ENCODE data around the gene RNU6-9. TPM values are rescaled to one million over a fixed set of nuclear protein-coding genes. Genes with fewer than 3 reads are reported as not detected.
"Not testable (repeated sequence)": the region's sequence is repeated elsewhere in the genome, so short reads cannot be mapped to it uniquely, and the experiment has no call there.

Gene RNU6-9
- total RNA-seq, 2 donors from 2014 or later: not detected

GRCh38 chr19:889662-890295 is 3.5 kb upstream of the RNU6-9 start:
- intact Hi-C loops (cut with DNase I): loop anchor here in 1 of 2 donors (10.0 kb wide), 1 partner anchor 285 kb away; the partner anchor contains the start of gene SBNO2
- DNase-seq (ENCODE audit: low spot score): no peak

GRCh38 chr19:890831-891230 is 2.5 kb upstream of the RNU6-9 start:
- intact Hi-C loops (cut with DNase I): no loop called here
- DNase-seq (ENCODE audit: low spot score): no peak

GRCh38 chr19:891421-892200 is 1.7 kb upstream of the RNU6-9 start:
- DNase-seq (ENCODE audit: low spot score); intact Hi-C loops (cut with DNase I): not testable (repeated sequence)

- no peak for DNase-seq (ENCODE audit: low spot score)
- intact Hi-C loops (cut with DNase I): no loop called here
These were observed 916 bp upstream of the RNU6-9 start for GRCh38 chr19:892243-892893.

GRCh38 chr19:896434-896833 is 3.1 kb downstream of the RNU6-9 start:
- no peak for DNase-seq (ENCODE audit: low spot score)
- intact Hi-C loops (cut with DNase I): no loop called here

- DNase-seq (ENCODE audit: low spot score): no peak
- intact Hi-C loops (cut with DNase I): no loop called here
These were observed 3.7 kb downstream of the RNU6-9 start for GRCh38 chr19:896999-897398.

GRCh38 chr19:897442-898039 is 4.3 kb downstream of the RNU6-9 start:
- intact Hi-C loops (cut with DNase I): no loop called here
- DNase-seq (ENCODE audit: low spot score): no peak

GRCh38 chr19:898663-899062 is 5.4 kb downstream of the RNU6-9 start:
- DNase-seq (ENCODE audit: low spot score): no peak
- intact Hi-C loops (cut with DNase I): no loop called here

GRCh38 chr19:899336-900042 is 6.2 kb downstream of the RNU6-9 start:
- DNase-seq (ENCODE audit: low spot score): no peak
- intact Hi-C loops (cut with DNase I): no loop called here

- intact Hi-C loops (cut with DNase I): no loop called here
- DNase-seq (ENCODE audit: low spot score): no peak
These were observed 6.7 kb downstream of the RNU6-9 start for GRCh38 chr19:900043-900301.

- no peak for DNase-seq (ENCODE audit: low spot score)
- intact Hi-C loops (cut with DNase I): no loop called here
These were observed 7.2 kb downstream of the RNU6-9 start for GRCh38 chr19:900302-901111.

GRCh38 chr19:901216-902092 is 8.2 kb downstream of the RNU6-9 start:
- intact Hi-C loops (cut with DNase I): no loop called here
- no peak for DNase-seq (ENCODE audit: low spot score)

- DNase-seq (ENCODE audit: low spot score): no peak
These were observed 8.7 kb downstream of the RNU6-9 start for GRCh38 chr19:902093-902370.

GRCh38 chr19:902446-903226 is 9.4 kb downstream of the RNU6-9 start:
- no peak for DNase-seq (ENCODE audit: low spot score)
- intact Hi-C loops (cut with DNase I): no loop called here

More at GRCh38 chr19:902093-902370, 8.7 kb downstream of the RNU6-9 start:
- intact Hi-C loops (cut with DNase I): no loop called here

GRCh38 chr19:903266-903797 is 10.0 kb downstream of the RNU6-9 start:
- intact Hi-C loops (cut with DNase I): no loop called here
- DNase-seq (ENCODE audit: low spot score): no peak

- intact Hi-C loops (cut with DNase I): no loop called here
- no peak for DNase-seq (ENCODE audit: low spot score)
These were observed 11.3 kb downstream of the RNU6-9 start for GRCh38 chr19:904545-904944.

- no peak for DNase-seq (ENCODE audit: low spot score)
- intact Hi-C loops (cut with DNase I): no loop called here
These were observed 13.2 kb downstream of the RNU6-9 start for GRCh38 chr19:906480-906879.

All from posterior vena cava (tissue), 2 donors.